ENCODE data around the gene CD300E. TPM values are rescaled to one million over a fixed set of nuclear protein-coding genes. Genes with fewer than 3 reads are reported as not detected.
A peak's percentile ranks its signal among the peaks of the same experiment; 100 is the strongest.

The CD300E gene
- total RNA-seq, 6 donors from 2014 or later: 3.6 to 15.6 (median 6.7) TPM

- ATAC-seq (ENCODE audit: low FRiP score in 2 of 2) (peak in 1 of 2 donors; percentile 63), DNase-seq (no peak)
- peaks cover 0 to 6% (median 2%) of the 10 kb centered on the region in 4 donors for H3K4me1 ChIP-seq
- TF ChIP-seq POLR2A (IDR thresholded peaks at IDR 0.05): no peak
- TF ChIP-seq EP300 (IDR thresholded peaks at IDR 0.05): no peak
- TF ChIP-seq POLR2AphosphoS5 (IDR thresholded peaks at IDR 0.05): no peak
- no peak for TF ChIP-seq CTCF (IDR thresholded peaks at IDR 0.05)
- no peaks in the 10 kb centered on the region for H3K36me3 ChIP-seq
- no peaks in the 10 kb centered on the region for H3K27me3 ChIP-seq
- H3K27ac ChIP-seq: no peak overlapping the region
- 33 to 52% methylated on average over 10 of the region's 10 CpGs for WGBS, 2 donors
- no peaks in the 10 kb centered on the region for H3K9me3 ChIP-seq
- no peak overlapping the region for H3K4me3 ChIP-seq
Observed at GRCh38 chr17:74599448-74599939, 24.0 kb downstream of the CD300E start.

- TF ChIP-seq POLR2A (IDR thresholded peaks at IDR 0.05) (no peak), EP300 (IDR thresholded peaks at IDR 0.05) (no peak), POLR2AphosphoS5 (IDR thresholded peaks at IDR 0.05) (no peak), CTCF (IDR thresholded peaks at IDR 0.05) (no peak)
- Histone ChIP-seq H3K27me3 (no peaks in the 10 kb centered on the region), H3K27ac (no peak overlapping the region), H3K9me3 (no peaks in the 10 kb centered on the region), H3K4me3 (no peak overlapping the region), H3K36me3 (no peaks in the 10 kb centered on the region), H3K4me1 (peaks cover 0 to 6% (median 2%) of the 10 kb centered on the region in 4 donors)
- DNase-seq (no peak), ATAC-seq (ENCODE audit: low FRiP score in 2 of 2) (no peak)
- 10 to 17% methylated on average over 2 to 3 of the region's 3 CpGs for whole genome bisulfite sequencing, 2 donors
Observed at GRCh38 chr17:74599023-74599399, 24.5 kb downstream of the CD300E start.

GRCh38 chr17:74598346-74599022 lies 25.1 kb downstream of the CD300E start:
- ATAC-seq (ENCODE audit: low FRiP score in 2 of 2): no peak
- WGBS, 2 donors: 58 to 65% methylated on average over 4 of the region's 4 CpGs

GRCh38 chr17:74597069-74597790 lies 26.3 kb downstream of the CD300E start:
- H3K4me3 ChIP-seq: no peak overlapping the region
- H3K27me3 ChIP-seq: no peaks in the 10 kb centered on the region
- TF ChIP-seq POLR2AphosphoS5 (IDR thresholded peaks at IDR 0.05) (no peak), CTCF (IDR thresholded peaks at IDR 0.05) (no peak), EP300 (IDR thresholded peaks at IDR 0.05) (no peak), POLR2A (IDR thresholded peaks at IDR 0.05) (no peak)
- H3K27ac ChIP-seq: no peak overlapping the region
- ATAC-seq (ENCODE audit: low FRiP score in 2 of 2) (no peak), DNase-seq (no peak)
- H3K9me3 ChIP-seq: no peaks in the 10 kb centered on the region
- peaks cover 0 to 6% (median 4%) of the 10 kb centered on the region in 4 donors for H3K4me1 ChIP-seq
- no peaks in the 10 kb centered on the region for H3K36me3 ChIP-seq
- WGBS, 2 donors: 68 to 82% methylated on average over 8 of the region's 8 CpGs

More at GRCh38 chr17:74598346-74599022, 25.1 kb downstream of the CD300E start:
- Histone ChIP-seq H3K27me3 (no peaks in the 10 kb centered on the region), H3K4me3 (no peak overlapping the region), H3K4me1 (peaks cover 0 to 6% (median 2%) of the 10 kb centered on the region in 4 donors), H3K36me3 (no peaks in the 10 kb centered on the region), H3K9me3 (no peaks in the 10 kb centered on the region), H3K27ac (no peak overlapping the region)
- no peak for DNase-seq
- no peak for TF ChIP-seq POLR2AphosphoS5 (IDR thresholded peaks at IDR 0.05)
- no peak for TF ChIP-seq POLR2A (IDR thresholded peaks at IDR 0.05)
- no peak for TF ChIP-seq EP300 (IDR thresholded peaks at IDR 0.05)
- no peak for TF ChIP-seq CTCF (IDR thresholded peaks at IDR 0.05)

All from upper lobe of left lung (tissue), 6 donors.